Measurements from ENCODE around the gene MRPL28. TPM values are rescaled to one million over a fixed set of nuclear protein-coding genes. Genes with fewer than 3 reads are reported as not detected.
"Not testable (repeated sequence)": the region's sequence is repeated elsewhere in the genome, so short reads cannot be mapped to it uniquely, and the experiment has no call there.

MRPL28 gene
- total RNA-seq, 4 donors from 2014 or later: 57.9 to 68.2 (median 63.0) TPM

DNA sequence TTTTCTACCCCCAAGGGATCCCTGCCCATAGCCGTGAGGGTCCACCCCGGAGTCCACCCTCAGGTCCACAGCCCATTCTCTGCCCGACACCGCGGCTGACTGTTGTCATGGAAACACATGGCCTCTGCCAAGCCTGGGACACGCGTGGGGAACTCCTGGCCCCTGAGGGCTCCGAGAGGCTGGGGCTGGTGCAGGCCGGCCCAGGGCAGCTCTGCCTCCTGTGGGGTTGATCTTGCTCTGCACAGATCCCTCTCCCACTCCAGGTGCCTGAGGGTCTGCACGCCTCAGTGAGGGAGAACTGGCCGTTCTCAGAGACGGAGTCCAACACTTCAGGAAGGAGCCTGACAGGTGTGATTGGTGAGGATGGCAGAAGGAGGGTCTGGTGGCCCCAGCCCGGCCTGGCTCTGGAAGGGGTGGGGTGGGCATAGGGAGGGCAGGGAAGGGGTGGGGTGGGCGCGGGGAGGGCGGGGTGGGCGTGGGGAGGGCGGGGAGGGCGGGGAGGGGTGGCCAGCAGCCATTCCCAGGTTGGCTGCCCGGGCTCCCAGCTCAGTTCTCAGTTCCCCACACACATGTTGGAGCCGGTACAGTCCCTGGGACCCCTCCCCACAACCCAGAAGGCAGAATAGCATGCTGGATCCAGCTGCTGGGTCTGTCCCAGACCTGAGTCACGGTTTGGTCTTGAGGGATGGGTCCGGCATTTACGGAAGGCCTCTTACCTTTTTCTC, 6.4 kb downstream of the MRPL28 start:
- no peak for DNase-seq
- peaks cover 11 to 32% (median 21%) of the 10 kb centered on the region in 3 donors for H3K36me3 ChIP-seq
- peaks cover 0 to 10% (median 7%) of the 10 kb centered on the region in 3 donors for H3K4me1 ChIP-seq
- TF ChIP-seq POLR2A (IDR thresholded peaks at IDR 0.05): no peak
- TF ChIP-seq, protein P1, sequence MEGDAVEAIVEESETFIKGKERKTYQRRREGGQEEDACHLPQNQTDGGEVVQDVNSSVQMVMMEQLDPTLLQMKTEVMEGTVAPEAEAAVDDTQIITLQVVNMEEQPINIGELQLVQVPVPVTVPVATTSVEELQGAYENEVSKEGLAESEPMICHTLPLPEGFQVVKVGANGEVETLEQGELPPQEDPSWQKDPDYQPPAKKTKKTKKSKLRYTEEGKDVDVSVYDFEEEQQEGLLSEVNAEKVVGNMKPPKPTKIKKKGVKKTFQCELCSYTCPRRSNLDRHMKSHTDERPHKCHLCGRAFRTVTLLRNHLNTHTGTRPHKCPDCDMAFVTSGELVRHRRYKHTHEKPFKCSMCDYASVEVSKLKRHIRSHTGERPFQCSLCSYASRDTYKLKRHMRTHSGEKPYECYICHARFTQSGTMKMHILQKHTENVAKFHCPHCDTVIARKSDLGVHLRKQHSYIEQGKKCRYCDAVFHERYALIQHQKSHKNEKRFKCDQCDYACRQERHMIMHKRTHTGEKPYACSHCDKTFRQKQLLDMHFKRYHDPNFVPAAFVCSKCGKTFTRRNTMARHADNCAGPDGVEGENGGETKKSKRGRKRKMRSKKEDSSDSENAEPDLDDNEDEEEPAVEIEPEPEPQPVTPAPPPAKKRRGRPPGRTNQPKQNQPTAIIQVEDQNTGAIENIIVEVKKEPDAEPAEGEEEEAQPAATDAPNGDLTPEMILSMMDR (IDR thresholded peaks at IDR 0.05): no peak
- intact Hi-C loops (cut with DNase I): no loop called here
- H3K4me3 ChIP-seq: no peak overlapping the region
- 14 to 20% methylated on average over 3 to 11 of the region's 24 CpGs for WGBS, 2 donors
- no peaks in the 10 kb centered on the region for H3K9me3 ChIP-seq
- no peak overlapping the region for H3K27ac ChIP-seq
- peaks cover 0 to 37% (median 0%) of the 10 kb centered on the region in 4 donors for H3K27me3 ChIP-seq

DNA sequence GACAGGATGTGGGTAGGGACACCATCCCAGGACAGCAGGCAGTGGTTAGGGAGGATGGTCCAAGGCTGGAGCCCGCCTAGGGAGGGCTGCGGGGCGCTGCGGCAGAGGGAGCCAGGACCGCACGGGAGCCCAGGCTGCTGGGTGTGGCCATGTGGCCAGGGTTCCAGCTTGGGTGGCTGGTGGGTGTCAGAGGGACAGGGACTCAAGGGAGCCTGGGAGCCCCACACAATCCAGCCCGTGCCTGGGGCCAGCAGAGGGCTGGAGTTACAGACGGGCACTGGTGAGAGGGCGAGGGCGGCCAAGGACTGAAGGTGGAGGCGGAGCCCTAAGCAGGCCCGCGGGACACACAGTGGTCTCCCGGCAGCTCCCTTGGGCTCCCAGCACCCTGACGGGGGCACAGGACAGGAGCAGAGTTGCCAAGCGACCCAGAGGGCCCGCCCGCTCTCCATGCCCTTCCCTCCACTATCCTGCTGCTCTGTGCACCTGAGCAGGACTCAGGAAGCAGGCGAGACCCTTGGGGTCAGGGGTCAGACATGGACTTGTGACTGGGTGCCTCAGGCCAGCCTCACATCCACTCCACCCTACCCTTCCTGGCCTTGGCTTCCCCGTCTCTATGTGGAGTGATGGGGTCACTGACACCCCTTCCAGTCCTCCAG, 7.1 kb downstream of the MRPL28 start:
- TF ChIP-seq POLR2A (IDR thresholded peaks at IDR 0.05): no peak
- TF ChIP-seq, protein P1 (IDR thresholded peaks at IDR 0.05): no peak
- 59 to 72% methylated on average over 5 to 9 of the region's 20 CpGs for WGBS, 2 donors
- DNase-seq: no peak
- H3K4me3 ChIP-seq: no peak overlapping the region
- H3K4me1 ChIP-seq: peaks cover 0 to 10% (median 7%) of the 10 kb centered on the region in 3 donors
- intact Hi-C loops (cut with DNase I): no loop called here
- peaks cover 0 to 37% (median 0%) of the 10 kb centered on the region in 4 donors for H3K27me3 ChIP-seq
- peaks cover 7 to 25% (median 17%) of the 10 kb centered on the region in 3 donors for H3K36me3 ChIP-seq
- no peak overlapping the region for H3K27ac ChIP-seq
- H3K9me3 ChIP-seq: no peaks in the 10 kb centered on the region

DNA sequence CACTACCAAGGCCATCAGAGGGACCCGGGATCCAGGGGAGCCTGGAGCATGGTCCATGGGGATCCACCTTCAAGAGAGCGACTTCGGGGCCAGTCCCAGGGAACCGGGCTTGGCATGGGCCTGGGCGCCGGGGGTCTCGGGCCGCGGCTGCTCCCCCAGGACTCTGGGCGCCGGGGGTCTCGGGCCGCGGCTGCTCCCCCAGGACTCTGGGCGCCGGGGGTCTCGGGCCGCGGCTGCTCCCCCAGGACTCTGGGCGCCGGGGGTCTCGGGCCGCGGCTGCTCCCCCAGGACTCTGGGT, 7.7 kb downstream of the MRPL28 start:
- no CpG with 5 or more reads among the region's 24 CpGs for WGBS, 2 donors
- H3K9me3 ChIP-seq; intact Hi-C loops (cut with DNase I); H3K4me3 ChIP-seq; H3K27ac ChIP-seq; DNase-seq: not testable (repeated sequence)
- Histone ChIP-seq H3K4me1 (peaks cover 0 to 10% (median 7%) of the 10 kb centered on the region in 3 donors), H3K36me3 (peaks cover 6 to 19% (median 11%) of the 10 kb centered on the region in 3 donors), H3K27me3 (peaks cover 0 to 37% (median 0%) of the 10 kb centered on the region in 4 donors)

DNA sequence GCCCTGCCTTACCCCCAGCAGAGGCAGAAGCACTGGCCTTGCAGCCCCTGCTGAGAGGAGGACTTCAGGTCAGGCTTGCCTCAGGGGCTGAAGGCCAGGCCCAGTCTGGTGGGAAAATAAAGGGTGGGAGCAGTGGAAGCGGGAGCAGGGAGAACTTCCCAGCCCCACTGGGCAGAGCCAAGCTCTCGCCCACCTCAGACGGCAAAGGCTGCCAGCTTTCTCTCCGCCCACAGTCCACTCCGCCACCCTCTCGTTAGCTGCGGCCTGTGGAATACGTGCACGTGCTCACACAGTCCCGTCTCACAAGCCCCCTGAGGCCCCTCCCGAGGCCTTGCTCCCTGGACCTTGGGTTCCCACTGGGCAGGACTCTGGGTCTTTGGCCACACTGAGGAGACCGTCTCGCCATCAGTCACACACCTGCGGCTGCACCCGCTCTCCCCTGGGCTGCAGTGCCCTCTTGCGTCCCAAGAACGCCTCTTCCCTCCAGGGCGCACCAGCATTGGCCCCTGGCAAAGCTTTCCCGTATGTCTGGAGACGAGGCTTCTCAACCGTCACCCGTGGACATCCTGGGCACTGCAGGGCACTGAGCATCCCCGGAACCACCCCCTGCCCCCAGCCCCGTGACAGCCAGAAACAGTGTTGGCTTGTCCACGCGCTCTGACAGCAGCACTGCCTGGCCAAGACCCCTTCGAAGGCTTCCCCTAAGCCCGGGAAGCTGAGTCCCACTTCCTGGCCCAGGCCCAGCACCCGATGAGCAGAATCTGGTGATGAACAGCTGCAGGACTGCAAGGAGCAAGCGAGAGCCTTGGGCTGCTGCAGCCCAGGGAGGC, 8.3 kb downstream of the MRPL28 start:
- no peak for DNase-seq
- peaks cover under 1 to 14% (median 6%) of the 10 kb centered on the region in 3 donors for H3K36me3 ChIP-seq
- WGBS, 2 donors: 0 to 36% methylated on average over 3 to 17 of the region's 30 CpGs
- H3K4me3 ChIP-seq: no peak overlapping the region
- intact Hi-C loops (cut with DNase I): no loop called here
- no peak overlapping the region for H3K27ac ChIP-seq
- H3K27me3 ChIP-seq: peaks cover 0 to 37% (median 0%) of the 10 kb centered on the region in 4 donors
- TF ChIP-seq, protein P1 (IDR thresholded peaks at IDR 0.05): peak; percentile 50 to 90 (median 74)
- no peak for TF ChIP-seq POLR2A (IDR thresholded peaks at IDR 0.05)
- no peaks in the 10 kb centered on the region for H3K9me3 ChIP-seq
- peaks cover 0 to 10% (median 7%) of the 10 kb centered on the region in 3 donors for H3K4me1 ChIP-seq

DNA sequence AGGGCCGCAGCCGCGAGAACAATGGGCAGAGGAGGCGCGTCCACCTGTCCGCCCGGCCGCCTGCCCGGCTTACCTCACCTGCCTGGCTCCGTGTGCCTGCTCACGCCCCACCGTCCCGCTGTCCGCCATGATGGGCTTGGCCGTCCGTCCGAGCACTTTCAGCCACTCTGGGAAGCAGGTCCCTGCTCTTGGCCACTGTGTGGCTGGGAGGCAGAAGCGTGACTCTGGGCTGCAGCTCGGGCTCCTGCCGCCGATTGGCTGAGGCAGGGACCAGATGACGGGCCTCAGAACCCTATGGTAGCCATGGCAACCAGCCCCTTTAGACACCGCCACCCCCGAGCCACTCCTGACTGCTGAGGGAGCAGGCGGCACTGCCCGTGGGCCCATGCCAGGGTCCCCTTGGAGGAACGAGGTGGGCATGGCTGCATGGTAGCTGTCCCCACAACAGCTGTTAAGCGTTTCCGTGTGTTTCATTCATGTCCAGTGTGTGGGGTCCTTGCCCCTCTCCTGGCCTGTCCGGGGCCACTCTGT, 8.9 kb downstream of the MRPL28 start:
- Histone ChIP-seq H3K4me3 (no peak overlapping the region), H3K9me3 (no peaks in the 10 kb centered on the region), H3K36me3 (peaks cover 0 to 7% (median under 1%) of the 10 kb centered on the region in 3 donors), H3K27me3 (peaks cover 0 to 37% (median 0%) of the 10 kb centered on the region in 4 donors), H3K4me1 (peaks cover 0 to 10% (median 7%) of the 10 kb centered on the region in 3 donors), H3K27ac (no peak overlapping the region)
- 64 to 82% methylated on average over 5 to 17 of the region's 30 CpGs for WGBS, 2 donors
- TF ChIP-seq, protein P1 (IDR thresholded peaks at IDR 0.05): no peak
- no peak for TF ChIP-seq POLR2A (IDR thresholded peaks at IDR 0.05)
- intact Hi-C loops (cut with DNase I): no loop called here
- DNase-seq: no peak
